NCI-H2227 treated with DMSO at 0.1 percent for 48 hours (cell line): ENCODE data around the gene MYH16.
A peak's percentile ranks its signal among the peaks of the same experiment; 100 is the strongest.
"Not testable (repeated sequence)": the region's sequence is repeated elsewhere in the genome, so short reads cannot be mapped to it uniquely, and the experiment has no call there.

ENCODE experiments used
- DNase-seq: peaks from one replicate; lab custom pipeline; 2025; lab: John Stamatoyannopoulos, UW

Gene MYH16

GRCh38 chr7:99305473-99306260 is 33.0 kb downstream of the MYH16 start:
- DNase-seq: no peak

DNA sequence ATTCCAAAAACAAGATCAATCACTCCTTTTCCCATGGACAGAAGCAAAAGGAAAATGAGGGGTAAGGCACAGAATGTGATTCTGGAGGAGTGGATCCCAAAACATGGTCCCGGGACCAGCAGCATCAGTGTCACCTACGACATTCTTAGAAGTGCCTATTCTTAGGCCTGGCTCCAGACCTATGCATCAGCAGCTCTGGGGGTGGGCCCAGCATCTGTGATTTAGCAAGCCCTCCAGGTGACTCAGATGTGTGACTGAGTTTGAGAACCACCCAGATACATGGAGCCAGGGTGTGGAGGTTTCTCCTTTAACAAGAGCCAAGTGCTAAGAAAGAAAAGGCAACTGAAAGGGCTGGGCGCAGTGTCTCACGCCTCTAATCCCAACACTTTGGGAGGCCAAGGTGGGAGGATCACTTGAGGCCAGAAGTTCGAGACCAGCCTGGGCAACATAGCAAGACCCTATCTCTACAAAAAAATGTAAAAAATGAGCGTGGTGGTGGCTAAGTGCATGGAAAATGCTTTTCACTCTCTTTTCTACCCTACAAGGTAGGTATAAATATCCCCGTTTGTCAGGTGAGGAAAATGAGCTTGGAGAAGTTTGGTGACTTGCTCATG is 35.9 kb downstream of the MYH16 start:
- DNase-seq: no peak

GRCh38 chr7:99309111-99309510 is 36.5 kb downstream of the MYH16 start:
- DNase-seq: no peak

DNA sequence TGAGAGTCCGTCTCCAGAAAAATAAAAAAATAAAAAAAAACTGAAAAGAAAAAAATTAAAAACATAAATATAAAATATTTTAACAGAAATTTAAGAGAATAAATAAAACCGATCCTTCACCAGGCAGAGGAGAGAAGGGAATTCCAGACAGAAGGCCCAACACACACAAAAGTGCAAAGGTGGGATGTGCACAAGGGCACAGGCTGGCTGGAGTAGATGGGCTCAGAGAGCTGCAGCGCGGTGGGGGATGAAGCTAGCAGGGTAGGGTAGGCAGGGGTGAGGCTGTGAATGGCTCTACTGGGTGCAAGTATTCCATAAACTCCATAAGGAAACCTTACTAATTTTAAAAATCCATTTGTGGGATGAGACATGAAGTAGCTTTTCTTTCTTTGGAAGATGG is 37.4 kb downstream of the MYH16 start:
- no peak for DNase-seq

GRCh38 chr7:99311702-99312101 is 39.1 kb downstream of the MYH16 start:
- DNase-seq: no peak

DNA sequence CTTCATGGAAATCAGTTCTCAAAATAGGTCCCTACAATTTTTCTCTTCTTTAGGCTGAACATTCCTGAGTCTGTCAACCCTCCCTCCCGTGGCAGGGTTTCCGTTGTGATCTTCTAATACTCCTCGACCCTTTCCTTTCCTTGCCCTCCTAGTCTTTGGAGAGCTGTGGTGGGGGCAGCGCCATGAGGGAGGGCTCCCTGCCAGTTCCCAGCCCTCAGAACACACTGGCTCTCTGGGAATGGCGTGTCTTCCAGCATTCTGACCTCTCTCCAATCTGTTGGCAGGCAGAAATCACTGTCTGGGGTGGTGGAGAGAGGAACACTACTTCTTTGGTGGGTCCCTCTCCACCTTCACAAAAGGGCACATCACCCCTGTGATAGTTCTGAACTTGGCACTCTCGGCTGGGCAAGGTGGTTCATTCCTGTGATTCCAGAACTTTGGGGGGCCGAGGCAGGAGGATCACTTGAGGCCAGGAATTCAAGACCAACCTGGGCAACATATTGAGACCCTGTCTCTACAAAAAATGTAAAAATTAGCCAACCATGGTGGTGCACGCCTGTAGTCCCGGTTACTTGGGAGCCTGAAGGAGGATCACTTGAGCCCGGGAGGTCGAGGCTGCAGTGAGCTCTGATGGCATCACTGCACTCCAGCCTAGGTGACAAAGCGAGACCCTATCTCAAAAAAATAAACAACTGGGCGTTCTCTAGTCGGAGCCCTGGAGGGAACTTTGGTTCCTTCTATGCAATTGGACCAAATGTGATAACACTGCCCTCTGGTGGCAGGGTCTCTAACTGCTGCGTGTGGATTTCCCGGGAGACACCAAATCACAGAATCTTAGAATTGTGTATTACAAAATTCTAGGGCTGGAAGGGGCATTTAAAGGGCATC is 39.9 kb downstream of the MYH16 start:
- peak; percentile 27 for DNase-seq

- no peak for DNase-seq
These were observed 40.5 kb downstream of the MYH16 start for GRCh38 chr7:99313204-99313573.

DNA sequence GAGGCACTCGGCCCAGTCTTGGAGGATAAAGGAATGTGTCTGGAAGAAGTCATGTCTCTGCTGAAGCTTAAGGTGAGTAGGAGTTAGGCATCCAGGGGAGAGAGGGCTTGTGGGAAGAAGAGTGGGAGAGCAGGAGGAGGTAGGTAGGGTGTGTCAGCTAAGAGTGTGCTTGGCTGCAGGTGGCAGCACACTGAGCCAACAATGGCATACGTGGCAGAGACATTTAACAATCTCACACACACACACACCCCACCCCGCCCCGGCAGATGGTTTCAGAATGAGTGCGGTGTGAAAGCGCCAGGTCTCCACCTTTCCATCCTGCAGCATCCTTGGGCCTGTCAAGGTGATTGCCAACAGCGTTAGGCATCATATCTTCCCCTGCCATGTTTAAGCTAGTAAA is 41.9 kb downstream of the MYH16 start:
- DNase-seq: no peak

GRCh38 chr7:99320371-99320770 is 47.7 kb downstream of the MYH16 start:
- no peak for DNase-seq

DNA sequence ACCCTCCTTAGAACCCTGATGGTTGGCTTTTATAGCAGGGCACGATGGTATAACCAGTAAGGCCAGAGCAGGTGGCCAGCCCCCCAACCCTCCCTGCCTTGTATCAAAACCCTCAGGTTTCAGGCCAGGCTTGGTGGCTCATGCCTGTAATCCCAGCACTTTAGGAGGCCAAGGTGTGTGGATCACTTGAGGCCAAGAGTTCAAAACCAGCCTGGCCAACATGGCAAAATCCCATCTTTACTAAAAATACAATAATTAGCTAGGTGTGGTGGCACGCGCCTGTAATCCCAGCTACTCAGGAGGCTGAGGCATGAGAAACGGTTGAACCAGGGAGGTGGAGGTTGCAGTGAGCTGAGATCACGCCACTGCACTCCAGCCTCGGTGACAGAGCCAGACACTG is 50.0 kb downstream of the MYH16 start:
- DNase-seq: not testable (repeated sequence)

- DNase-seq: no peak
These were observed 51.9 kb downstream of the MYH16 start for GRCh38 chr7:99324559-99324958.

- no peak for DNase-seq
These were observed 52.4 kb downstream of the MYH16 start for GRCh38 chr7:99325001-99325493.

- peak; percentile 94 for DNase-seq
These were observed 53.2 kb downstream of the MYH16 start, which contains the start of gene ARPC1A for GRCh38 chr7:99325592-99326407. ARPC1A (plus strand) TSS chr7:99325898; CDS start chr7:99333354, 7,456 bp downstream.

- DNase-seq: no peak
These were observed 53.8 kb downstream of the MYH16 start for GRCh38 chr7:99326408-99326782.

GRCh38 chr7:99330314-99330961 is 57.8 kb downstream of the MYH16 start:
- DNase-seq: not testable (repeated sequence)

DNA sequence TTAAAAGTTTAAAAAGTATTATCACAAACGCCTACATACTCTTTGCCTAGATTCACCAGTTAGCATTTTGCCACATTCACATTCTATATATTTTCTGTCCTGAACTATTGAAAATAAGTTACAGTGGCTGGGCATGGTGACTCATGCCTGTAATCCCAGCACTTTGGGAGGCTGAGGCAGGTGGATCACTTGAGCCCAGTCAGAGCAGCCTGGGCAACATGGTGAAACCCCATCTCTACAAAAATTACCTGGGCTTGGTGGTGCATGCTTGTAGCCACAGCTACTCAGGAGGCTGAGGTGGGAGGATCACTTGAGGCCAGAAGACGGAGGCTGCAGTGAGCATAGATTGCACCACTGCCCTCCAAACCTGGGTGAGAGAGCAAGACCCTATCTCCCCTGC is 58.4 kb downstream of the MYH16 start:
- DNase-seq: no peak

DNA sequence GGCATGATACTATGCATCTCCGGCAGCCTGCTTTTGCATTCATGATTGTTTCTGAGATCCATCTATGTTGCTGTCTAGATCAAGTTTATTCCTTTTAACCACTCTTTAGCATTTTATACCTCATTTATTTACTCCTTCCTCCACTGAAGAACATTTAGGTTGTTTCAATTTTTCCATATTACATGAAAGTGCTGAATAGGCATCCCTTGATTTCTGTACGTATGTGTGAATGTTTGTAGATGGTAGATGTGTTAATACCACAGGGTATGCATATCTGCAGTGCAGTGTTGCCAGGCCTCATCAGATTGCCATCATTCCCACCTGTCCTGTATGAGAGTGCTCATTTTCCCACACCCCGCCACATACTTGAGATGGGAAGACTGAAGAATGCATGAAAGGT is 67.0 kb downstream of the MYH16 start:
- DNase-seq: no peak

DNA sequence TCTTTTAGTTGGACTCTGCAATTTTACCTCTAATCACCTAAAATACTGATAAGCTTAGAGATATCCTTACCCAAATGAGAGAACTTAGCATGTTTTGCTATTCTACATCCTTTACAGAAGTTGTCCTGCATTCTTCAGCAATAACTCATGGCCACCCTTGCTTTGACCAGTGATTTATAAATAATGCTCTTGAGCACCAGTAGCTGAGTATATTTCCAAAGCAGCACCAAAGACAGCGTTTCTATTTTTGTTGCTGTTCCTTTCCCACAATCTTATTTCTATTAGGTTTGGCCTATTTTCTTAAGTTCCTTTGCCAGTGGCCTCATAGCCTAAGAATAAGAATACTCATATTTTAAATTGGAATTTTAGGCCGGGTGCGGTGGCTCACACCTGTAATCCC is 68.0 kb downstream of the MYH16 start:
- no peak for DNase-seq

DNA sequence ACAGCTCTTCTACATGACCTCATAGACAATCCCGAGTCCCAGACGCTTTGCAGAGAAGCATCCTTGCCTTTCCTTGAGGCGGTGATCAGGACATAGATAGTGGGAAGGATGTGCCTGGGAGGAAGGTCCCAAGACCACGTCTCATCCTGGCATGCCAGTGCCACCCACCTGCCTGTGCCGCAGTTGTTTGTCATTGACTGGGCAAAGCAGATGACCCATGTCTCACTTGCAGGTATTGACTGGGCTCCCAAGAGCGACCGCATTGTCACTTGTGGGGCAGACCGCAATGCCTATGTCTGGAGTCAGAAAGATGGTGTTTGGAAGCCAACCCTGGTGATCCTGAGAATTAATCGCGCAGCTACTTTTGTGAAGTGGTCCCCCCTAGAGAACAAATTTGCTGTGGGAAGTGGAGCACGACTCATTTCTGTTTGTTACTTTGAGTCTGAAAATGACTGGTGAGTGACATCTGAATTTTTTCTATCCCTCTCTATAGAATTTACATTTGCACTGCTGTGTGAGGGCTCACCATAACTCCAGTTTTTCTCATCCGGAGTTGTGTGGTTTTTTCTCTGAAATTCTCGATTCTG is 71.5 kb downstream of the MYH16 start:
- DNase-seq: no peak

GRCh38 chr7:99350641-99351040 is 78.0 kb downstream of the MYH16 start:
- DNase-seq: not testable (repeated sequence)

DNA sequence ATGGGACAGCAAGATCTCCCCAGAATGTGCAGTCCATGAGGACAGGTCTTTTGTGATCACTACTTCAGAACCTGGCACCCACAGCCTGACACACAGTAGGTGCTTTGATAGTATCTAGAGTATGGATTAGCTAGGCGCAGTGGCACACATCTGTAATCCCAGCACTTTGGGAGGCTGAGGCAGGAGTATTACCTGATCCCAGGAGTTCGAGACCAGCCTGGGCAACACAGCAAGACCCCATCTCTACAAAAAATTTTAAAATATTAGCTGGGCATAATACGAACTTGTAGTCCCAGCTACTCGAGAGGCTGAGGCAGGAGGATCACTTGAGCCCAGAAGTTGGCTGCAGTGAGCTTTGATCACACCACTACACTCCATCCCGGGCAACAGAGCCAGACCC is 79.6 kb downstream of the MYH16 start:
- no peak for DNase-seq
